Activated naive CD4-positive, alpha-beta T cell treated with anti-CD3 and anti-CD28 coated beads, Interleukin-2, amount 50 U/mL, for 24 hours (primary cell): ENCODE measurements around the gene MAP1S.

Experiments
- H3K27ac Mint-ChIP-seq: one replicate; pipeline ENCODE4 v1.8.0; 2021; ENCODE audit warnings: mild to moderate bottlenecking, mixed read lengths
- H3K27me3 Mint-ChIP-seq: one replicate; pipeline ENCODE4 v1.8.0; 2021; ENCODE audit warnings: mixed read lengths
- H3K36me3 Mint-ChIP-seq: one replicate; pipeline ENCODE4 v1.8.0; 2021; ENCODE audit warnings: mixed read lengths
- H3K4me1 Mint-ChIP-seq: one replicate; pipeline ENCODE4 v1.8.0; 2021; ENCODE audit warnings: mixed read lengths
- H3K4me3 Mint-ChIP-seq: one replicate; pipeline ENCODE4 v1.8.0; 2021; ENCODE audit warnings: mild to moderate bottlenecking, mixed read lengths
- H3K9me3 Mint-ChIP-seq: one replicate; pipeline ENCODE4 v1.8.0; 2021; ENCODE audit warnings: mixed read lengths

MAP1S gene

GRCh38 chr19:17686592-17687024, 32.7 kb upstream of the MAP1S start:
- H3K4me3 Mint-ChIP-seq = no peak overlapping the region
- H3K36me3 Mint-ChIP-seq = peaks cover 1% of the 10 kb centered on the region
- peaks cover 10% of the 10 kb centered on the region for H3K4me1 Mint-ChIP-seq
- peaks cover 42% of the 10 kb centered on the region for H3K27me3 Mint-ChIP-seq
- no peaks in the 10 kb centered on the region for H3K9me3 Mint-ChIP-seq
- H3K27ac Mint-ChIP-seq = no peak overlapping the region

- H3K4me3 Mint-ChIP-seq = no peak overlapping the region
- H3K36me3 Mint-ChIP-seq = peaks cover 1% of the 10 kb centered on the region
- peaks cover 10% of the 10 kb centered on the region for H3K4me1 Mint-ChIP-seq
- no peak overlapping the region for H3K27ac Mint-ChIP-seq
- H3K27me3 Mint-ChIP-seq = peaks cover 42% of the 10 kb centered on the region
- no peaks in the 10 kb centered on the region for H3K9me3 Mint-ChIP-seq
Observed at GRCh38 chr19:17687141-17687856, 32.0 kb upstream of the MAP1S start.

- H3K9me3 Mint-ChIP-seq = no peaks in the 10 kb centered on the region
Observed at GRCh38 chr19:17687857-17688784, 31.2 kb upstream of the MAP1S start, which contains the start of gene UNC13A. UNC13A (minus strand) TSS chr19:17688354; CDS start chr19:17688199, 155 bp downstream.

GRCh38 chr19:17688853-17689595, 30.3 kb upstream of the MAP1S start:
- peaks cover 31% of the 10 kb centered on the region for H3K27me3 Mint-ChIP-seq

More at GRCh38 chr19:17687857-17688784, 31.2 kb upstream of the MAP1S start, which contains the start of gene UNC13A:
- peaks cover 1% of the 10 kb centered on the region for H3K36me3 Mint-ChIP-seq
- H3K27ac Mint-ChIP-seq = no peak within 1 kb of the TSS
- peak within 1 kb of the TSS; percentile 0 for H3K4me3 Mint-ChIP-seq
- peaks cover 40% of the 10 kb centered on the region for H3K27me3 Mint-ChIP-seq
- peaks cover 10% of the 10 kb centered on the region for H3K4me1 Mint-ChIP-seq

GRCh38 chr19:17692566-17692965, 26.7 kb upstream of the MAP1S start:
- no peaks in the 10 kb centered on the region for H3K9me3 Mint-ChIP-seq
- no peak overlapping the region for H3K27ac Mint-ChIP-seq
- no peak overlapping the region for H3K4me3 Mint-ChIP-seq
- H3K27me3 Mint-ChIP-seq = peaks cover 23% of the 10 kb centered on the region
- peaks cover under 1% of the 10 kb centered on the region for H3K36me3 Mint-ChIP-seq
- H3K4me1 Mint-ChIP-seq = peaks cover 7% of the 10 kb centered on the region

More at GRCh38 chr19:17688853-17689595, 30.3 kb upstream of the MAP1S start:
- peaks cover 10% of the 10 kb centered on the region for H3K4me1 Mint-ChIP-seq
- no peaks in the 10 kb centered on the region for H3K9me3 Mint-ChIP-seq
- peak overlapping the region; percentile 0 for H3K4me3 Mint-ChIP-seq
- H3K36me3 Mint-ChIP-seq = peaks cover 1% of the 10 kb centered on the region
- H3K27ac Mint-ChIP-seq = peak overlapping the region; percentile 41

GRCh38 chr19:17695198-17695597, 24.1 kb upstream of the MAP1S start:
- Mint-ChIP-seq H3K27me3 (peaks cover 20% of the 10 kb centered on the region), H3K36me3 (no peaks in the 10 kb centered on the region), H3K27ac (no peak overlapping the region), H3K9me3 (no peaks in the 10 kb centered on the region), H3K4me3 (no peak overlapping the region), H3K4me1 (no peaks in the 10 kb centered on the region)

- H3K27me3 Mint-ChIP-seq = peaks cover 2% of the 10 kb centered on the region
- H3K36me3 Mint-ChIP-seq = no peaks in the 10 kb centered on the region
- no peak overlapping the region for H3K27ac Mint-ChIP-seq
- no peak overlapping the region for H3K4me3 Mint-ChIP-seq
- peaks cover 4% of the 10 kb centered on the region for H3K4me1 Mint-ChIP-seq
- H3K9me3 Mint-ChIP-seq = no peaks in the 10 kb centered on the region
Observed at GRCh38 chr19:17703824-17704463, 15.3 kb upstream of the MAP1S start.

- no peaks in the 10 kb centered on the region for H3K9me3 Mint-ChIP-seq
- no peaks in the 10 kb centered on the region for H3K27me3 Mint-ChIP-seq
- no peak overlapping the region for H3K4me3 Mint-ChIP-seq
- peaks cover 4% of the 10 kb centered on the region for H3K4me1 Mint-ChIP-seq
- H3K36me3 Mint-ChIP-seq = no peaks in the 10 kb centered on the region
- no peak overlapping the region for H3K27ac Mint-ChIP-seq
Observed at GRCh38 chr19:17706750-17707181, 12.5 kb upstream of the MAP1S start.

GRCh38 chr19:17711851-17712250, 7.4 kb upstream of the MAP1S start:
- no peak overlapping the region for H3K27ac Mint-ChIP-seq
- H3K4me1 Mint-ChIP-seq = no peaks in the 10 kb centered on the region
- no peaks in the 10 kb centered on the region for H3K9me3 Mint-ChIP-seq
- H3K27me3 Mint-ChIP-seq = no peaks in the 10 kb centered on the region
- H3K36me3 Mint-ChIP-seq = no peaks in the 10 kb centered on the region
- H3K4me3 Mint-ChIP-seq = no peak overlapping the region

- Mint-ChIP-seq H3K4me1 (peaks cover 22% of the 10 kb centered on the region), H3K4me3 (no peak overlapping the region), H3K27me3 (no peaks in the 10 kb centered on the region), H3K9me3 (no peaks in the 10 kb centered on the region), H3K36me3 (no peaks in the 10 kb centered on the region), H3K27ac (no peak overlapping the region)
Observed at GRCh38 chr19:17716309-17716929, 2.9 kb upstream of the MAP1S start.

- H3K4me1 Mint-ChIP-seq = peaks cover 29% of the 10 kb centered on the region
- H3K27me3 Mint-ChIP-seq = no peaks in the 10 kb centered on the region
- no peaks in the 10 kb centered on the region for H3K36me3 Mint-ChIP-seq
- peak overlapping the region; percentile 87 for H3K27ac Mint-ChIP-seq
- H3K9me3 Mint-ChIP-seq = no peaks in the 10 kb centered on the region
- H3K4me3 Mint-ChIP-seq = peak overlapping the region; percentile 88
Observed at GRCh38 chr19:17718550-17718946, 732 bp upstream of the MAP1S start.

- no peaks in the 10 kb centered on the region for H3K27me3 Mint-ChIP-seq
- no peaks in the 10 kb centered on the region for H3K9me3 Mint-ChIP-seq
- peaks cover 29% of the 10 kb centered on the region for H3K4me1 Mint-ChIP-seq
- H3K36me3 Mint-ChIP-seq = no peaks in the 10 kb centered on the region
- peak overlapping the region; percentile 85 for H3K4me3 Mint-ChIP-seq
- peak overlapping the region; percentile 71 for H3K27ac Mint-ChIP-seq
Observed at GRCh38 chr19:17719730-17720400, 585 bp downstream of the MAP1S start.

- peaks cover 29% of the 10 kb centered on the region for H3K4me1 Mint-ChIP-seq
- H3K36me3 Mint-ChIP-seq = peaks cover 2% of the 10 kb centered on the region
- H3K4me3 Mint-ChIP-seq = peak overlapping the region; percentile 85
- H3K27me3 Mint-ChIP-seq = no peaks in the 10 kb centered on the region
- peak overlapping the region; percentile 71 for H3K27ac Mint-ChIP-seq
- H3K9me3 Mint-ChIP-seq = no peaks in the 10 kb centered on the region
Observed at GRCh38 chr19:17720440-17720839, 1.2 kb downstream of the MAP1S start.

- no peaks in the 10 kb centered on the region for H3K9me3 Mint-ChIP-seq
- peaks cover 2% of the 10 kb centered on the region for H3K36me3 Mint-ChIP-seq
- peaks cover 29% of the 10 kb centered on the region for H3K4me1 Mint-ChIP-seq
- H3K27ac Mint-ChIP-seq = peak overlapping the region; percentile 30
- H3K27me3 Mint-ChIP-seq = no peaks in the 10 kb centered on the region
- peak overlapping the region; percentile 85 for H3K4me3 Mint-ChIP-seq
Observed at GRCh38 chr19:17721111-17721628, 1.9 kb downstream of the MAP1S start.
